ENCODE measurements around the gene JAM2. TPM values are rescaled to one million over a fixed set of nuclear protein-coding genes. Genes with fewer than 3 reads are reported as not detected.

The JAM2 gene
- total and polyA plus RNA-seq, 2 of the 4 experiments (the other 2 are of a cell fraction) = 0.72 to 2.1 TPM

DNA sequence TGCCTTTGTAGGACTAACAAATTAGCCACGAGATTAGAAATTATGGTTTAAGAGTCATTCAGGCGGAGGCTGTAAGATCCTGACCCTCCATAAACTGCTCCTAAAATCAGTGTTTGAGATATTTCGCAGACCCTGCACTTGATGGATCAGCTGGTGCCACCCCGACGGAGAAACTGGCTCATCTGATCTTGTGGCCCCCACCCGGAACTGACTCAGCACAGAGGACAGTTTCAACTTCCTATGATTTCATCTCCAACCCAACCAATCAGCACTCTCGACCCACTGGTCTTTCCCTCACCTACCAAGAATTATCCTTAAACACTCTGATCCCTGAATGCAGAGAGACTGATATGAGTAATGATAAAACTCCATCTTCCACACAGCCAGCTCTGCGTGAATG, 3.7 kb upstream of the JAM2 start:
- dilution Hi-C loops (cut with HindIII; ENCODE audit: low sequenced_read_pairs, unreplicated experiment) (no loop called here), in situ Hi-C loops (cut with MboI; ENCODE audit: low sequenced_read_pairs) (no loop called here)

More for the DNA sequence above, 3.7 kb upstream of the JAM2 start:
- Histone ChIP-seq H3K23ac (ENCODE audit: low read depth, low read length) (no peak overlapping the region), H3K9me3 (ENCODE audit: control insufficient read depth, insufficient read depth, low read length) (no peaks in the 10 kb centered on the region), H3K56ac (ENCODE audit: extremely low read depth, insufficient read depth, low read length) (no peak overlapping the region), H2AK5ac (ENCODE audit: low read depth, low read length) (no peak overlapping the region), H2AFZ (replicated peaks; ENCODE audit: low read length, poor library complexity) (no peak overlapping the region), H4K91ac (ENCODE audit: insufficient read depth, low read depth, low read length) (no peak overlapping the region), H4K5ac (ENCODE audit: low read depth, low read length) (no peak overlapping the region), H3K14ac (replicated peaks; ENCODE audit: low read depth, low read length) (no peak overlapping the region), H3K27me3 (ENCODE audit: control insufficient read depth, insufficient read depth, low read length) (peaks cover 7% of the 10 kb centered on the region), H2AK9ac (replicated peaks; ENCODE audit: low read depth, low read length, poor library complexity) (no peak overlapping the region), H3K36me3 (ENCODE audit: control insufficient read depth, insufficient read depth, low read length) (no peaks in the 10 kb centered on the region), H2BK15ac (ENCODE audit: low read depth, low read length) (no peak overlapping the region), H3K4me1 (ENCODE audit: control insufficient read depth, insufficient read depth, low read length) (peaks cover 2% of the 10 kb centered on the region; the same call in 1 of the 2 replicates), H3K4me3 (ENCODE audit: insufficient read depth, low read depth, low read length) (no peak overlapping the region), H3K79me1 (ENCODE audit: low read depth in 1 of 2, low read length in 2 of 2) (no peaks in the 10 kb centered on the region), H3K4me2 (ENCODE audit: low read depth, low read length) (no peak overlapping the region), H2BK120ac (ENCODE audit: low read depth, low read length) (no peak overlapping the region), H4K20me1 (ENCODE audit: insufficient read depth, low read length) (no peaks in the 10 kb centered on the region), H3K18ac (ENCODE audit: low read depth, low read length) (no peak overlapping the region), H3K9me1 (ENCODE audit: insufficient read depth, low read length) (no peaks in the 10 kb centered on the region), H2BK20ac (ENCODE audit: low read depth, low read length) (no peak overlapping the region), H4K8ac (ENCODE audit: low read depth in 2 of 2, low read length in 2 of 2) (no peak overlapping the region), H3K9ac (ENCODE audit: low read depth, low read length) (no peak overlapping the region), H3K27ac (ENCODE audit: insufficient read depth, low read length) (no peak overlapping the region), H3K4ac (ENCODE audit: low read depth, low read length) (no peak overlapping the region), H2BK5ac (ENCODE audit: low read depth, low read length, poor library complexity, severe bottlenecking) (no peak overlapping the region)
- WGBS, 2 experiments (ENCODE audit: extremely low coverage in 2 of 2, insufficient read length in 1 of 2) = 67% methylated on average over 4 of the region's 8 CpGs; no CpG with 5 or more reads in 1 of the 2 experiments
- TF ChIP-seq POLR2A (IDR thresholded peaks at IDR 0.05; ENCODE audit: low read depth, low read length) (no peak), USF2 (IDR thresholded peaks at IDR 0.05; ENCODE audit: low read depth, low read length) (no peak), CEBPB (IDR thresholded peaks at IDR 0.05; ENCODE audit: low read depth, low read length) (no peak), RFX5 (IDR thresholded peaks at IDR 0.05; ENCODE audit: low read depth, low read length) (no peak), CHD1 (IDR thresholded peaks at IDR 0.05; ENCODE audit: low read depth, low read length) (no peak)
- TF ChIP-seq, protein P1, sequence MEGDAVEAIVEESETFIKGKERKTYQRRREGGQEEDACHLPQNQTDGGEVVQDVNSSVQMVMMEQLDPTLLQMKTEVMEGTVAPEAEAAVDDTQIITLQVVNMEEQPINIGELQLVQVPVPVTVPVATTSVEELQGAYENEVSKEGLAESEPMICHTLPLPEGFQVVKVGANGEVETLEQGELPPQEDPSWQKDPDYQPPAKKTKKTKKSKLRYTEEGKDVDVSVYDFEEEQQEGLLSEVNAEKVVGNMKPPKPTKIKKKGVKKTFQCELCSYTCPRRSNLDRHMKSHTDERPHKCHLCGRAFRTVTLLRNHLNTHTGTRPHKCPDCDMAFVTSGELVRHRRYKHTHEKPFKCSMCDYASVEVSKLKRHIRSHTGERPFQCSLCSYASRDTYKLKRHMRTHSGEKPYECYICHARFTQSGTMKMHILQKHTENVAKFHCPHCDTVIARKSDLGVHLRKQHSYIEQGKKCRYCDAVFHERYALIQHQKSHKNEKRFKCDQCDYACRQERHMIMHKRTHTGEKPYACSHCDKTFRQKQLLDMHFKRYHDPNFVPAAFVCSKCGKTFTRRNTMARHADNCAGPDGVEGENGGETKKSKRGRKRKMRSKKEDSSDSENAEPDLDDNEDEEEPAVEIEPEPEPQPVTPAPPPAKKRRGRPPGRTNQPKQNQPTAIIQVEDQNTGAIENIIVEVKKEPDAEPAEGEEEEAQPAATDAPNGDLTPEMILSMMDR (conservative IDR thresholded peaks at IDR 0.05; ENCODE audit: low read depth, low read length) = no peak
- TF ChIP-seq, protein P2, sequence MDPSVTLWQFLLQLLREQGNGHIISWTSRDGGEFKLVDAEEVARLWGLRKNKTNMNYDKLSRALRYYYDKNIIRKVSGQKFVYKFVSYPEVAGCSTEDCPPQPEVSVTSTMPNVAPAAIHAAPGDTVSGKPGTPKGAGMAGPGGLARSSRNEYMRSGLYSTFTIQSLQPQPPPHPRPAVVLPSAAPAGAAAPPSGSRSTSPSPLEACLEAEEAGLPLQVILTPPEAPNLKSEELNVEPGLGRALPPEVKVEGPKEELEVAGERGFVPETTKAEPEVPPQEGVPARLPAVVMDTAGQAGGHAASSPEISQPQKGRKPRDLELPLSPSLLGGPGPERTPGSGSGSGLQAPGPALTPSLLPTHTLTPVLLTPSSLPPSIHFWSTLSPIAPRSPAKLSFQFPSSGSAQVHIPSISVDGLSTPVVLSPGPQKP (IDR thresholded peaks at IDR 0.05; ENCODE audit: borderline replicate concordance, low read depth, low read length) = no peak
- ChIA-PET CTCF (interaction anchor here (0.6 kb wide), 1 partner anchor 501 kb away, joined by 4 read pairs; no protein-coding TSS in a partner anchor), POLR2A (ENCODE audit: unreplicated experiment) (no interaction called here)
- DNase-seq (no peak), ATAC-seq (ENCODE audit: low read depth) (no peak)
- no TSS peak for BruUV-seq (replicated peaks)
- intact Hi-C loops (cut with micrococcal nuclease) = no loop called here
